Stimulated activated CD4-positive, alpha-beta T cell treated with anti-CD3 and anti-CD28 coated beads, Interleukin-15, amount 100 ng/mL, for 1 hour (primary cell): ENCODE measurements around the gene GBE1.

Source experiments
- DNase-seq, 2 donors: peaks; one replicate each; pipeline ENCODE4 v3.0.0-alpha.2; 2020; ENCODE audit warnings: low read depth in 1 of 2, low spot score in 1 of 2

The GBE1 gene

DNA sequence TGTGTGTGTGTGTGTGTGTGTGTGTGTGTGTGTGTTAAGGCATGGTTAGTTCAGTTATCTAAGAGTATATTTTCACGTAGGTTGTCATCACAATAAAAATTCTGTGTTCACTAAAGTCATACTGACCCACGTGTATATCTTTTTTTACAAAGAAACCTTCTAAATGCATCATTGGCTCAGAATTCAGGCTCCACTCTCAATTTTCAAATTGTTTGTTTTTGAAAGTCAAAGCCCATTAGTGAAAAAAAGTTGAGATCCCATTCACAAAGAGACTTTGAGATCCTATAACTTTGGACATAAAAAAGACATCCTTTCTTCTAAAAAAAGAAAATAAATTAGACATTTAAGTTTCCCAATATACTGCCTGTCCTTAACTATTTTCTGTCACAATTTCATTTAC lies 59.3 kb downstream of the GBE1 start:
- no peak for DNase-seq

DNA sequence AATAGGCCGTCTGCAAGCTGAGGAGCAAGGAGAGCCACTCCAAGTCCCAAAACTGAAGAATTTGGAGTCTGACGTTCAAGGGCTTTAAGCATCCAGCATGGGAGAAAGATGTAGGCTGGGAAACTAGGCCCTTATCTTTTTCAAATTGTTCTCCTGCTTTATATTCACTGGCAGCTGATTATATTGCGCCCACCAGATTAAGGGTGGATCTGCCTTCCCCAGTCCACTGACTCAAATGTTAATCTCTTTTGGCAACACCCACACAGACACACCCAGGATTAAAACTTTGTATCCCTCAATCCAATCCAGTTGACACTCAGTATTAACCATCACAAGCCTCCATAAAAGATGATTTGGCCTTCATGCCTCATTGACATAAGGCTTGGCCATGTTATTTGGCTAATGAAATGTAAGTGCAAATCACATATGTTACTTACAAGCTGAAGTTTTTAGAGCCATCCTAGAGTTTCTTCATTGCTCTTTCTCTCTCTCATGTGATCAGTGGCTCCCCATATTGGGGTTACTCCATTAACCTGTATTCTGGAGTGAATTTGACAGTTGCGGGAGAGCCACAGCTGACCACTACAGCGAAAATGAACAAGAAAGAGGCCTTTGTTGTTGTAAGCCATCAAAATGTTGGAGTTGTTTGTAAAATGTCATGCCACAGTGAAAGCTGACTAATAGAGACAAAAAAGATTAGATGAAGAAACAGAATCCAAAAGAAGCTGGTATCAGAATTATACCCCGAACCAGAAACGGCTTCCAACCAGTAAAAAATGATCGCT lies 61.7 kb downstream of the GBE1 start:
- no peak for DNase-seq

- DNase-seq, result no peak
These were observed 65.4 kb downstream of the GBE1 start for GRCh38 chr3:81696090-81696489.

DNA sequence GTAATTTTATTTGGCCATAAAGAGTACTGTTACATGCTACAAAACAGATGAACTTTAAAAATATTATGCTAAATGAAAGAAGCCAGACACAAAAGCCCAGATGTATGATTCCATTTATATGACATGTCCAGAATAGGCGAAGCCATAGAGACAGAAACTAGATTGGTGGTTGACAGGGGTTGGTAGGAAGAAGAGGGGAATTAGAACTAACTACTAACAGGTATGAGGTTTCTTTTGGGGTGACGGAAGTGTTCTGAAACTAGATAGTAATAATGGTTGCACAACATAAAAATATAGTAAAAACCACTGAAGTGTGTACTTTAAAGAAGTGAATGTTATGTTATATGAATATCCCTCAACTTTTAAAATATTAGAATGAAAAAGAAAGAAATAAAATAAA lies 66.1 kb downstream of the GBE1 start:
- no peak for DNase-seq

DNA sequence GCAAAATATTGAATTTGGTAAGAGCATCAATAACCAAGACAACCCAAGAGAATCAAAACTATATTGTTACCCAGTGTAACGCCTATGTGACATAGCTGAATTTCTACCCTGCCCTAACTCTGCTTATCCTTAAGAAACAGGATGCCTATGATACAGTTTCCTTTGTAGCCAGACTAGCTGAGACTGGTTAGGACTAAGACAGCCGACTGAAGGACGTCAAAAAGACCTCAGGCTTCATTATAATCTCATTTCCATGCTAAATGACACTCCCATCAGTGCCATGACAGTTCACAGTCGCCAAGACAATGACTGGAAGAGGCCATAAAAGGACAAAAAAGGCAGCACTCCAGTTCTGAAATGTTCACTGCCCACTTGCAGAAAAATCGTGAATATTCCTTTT lies 66.8 kb downstream of the GBE1 start:
- DNase-seq, result no peak

GRCh38 chr3:81692766-81693165 lies 68.7 kb downstream of the GBE1 start:
- DNase-seq, result no peak

DNA sequence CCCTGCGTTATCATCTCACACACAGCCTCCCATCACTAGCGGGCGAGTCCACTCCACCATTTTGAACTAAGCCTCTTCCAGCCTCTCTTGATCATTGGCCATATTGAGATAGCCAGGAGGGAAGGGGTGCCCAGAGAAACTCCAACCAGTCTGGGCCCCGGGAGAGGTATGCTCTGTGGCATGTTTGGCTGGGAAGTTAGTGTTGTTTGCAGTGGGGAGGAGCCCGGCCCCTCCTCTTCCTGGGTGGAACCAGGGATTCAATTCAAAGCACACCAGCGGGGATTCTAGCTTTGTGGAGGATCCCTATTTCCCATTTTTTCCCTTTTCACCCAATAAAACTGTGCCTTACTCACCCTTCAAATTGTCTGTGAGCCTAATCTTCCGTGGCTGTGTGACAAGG lies 71.8 kb downstream of the GBE1 start:
- no peak for DNase-seq

DNA sequence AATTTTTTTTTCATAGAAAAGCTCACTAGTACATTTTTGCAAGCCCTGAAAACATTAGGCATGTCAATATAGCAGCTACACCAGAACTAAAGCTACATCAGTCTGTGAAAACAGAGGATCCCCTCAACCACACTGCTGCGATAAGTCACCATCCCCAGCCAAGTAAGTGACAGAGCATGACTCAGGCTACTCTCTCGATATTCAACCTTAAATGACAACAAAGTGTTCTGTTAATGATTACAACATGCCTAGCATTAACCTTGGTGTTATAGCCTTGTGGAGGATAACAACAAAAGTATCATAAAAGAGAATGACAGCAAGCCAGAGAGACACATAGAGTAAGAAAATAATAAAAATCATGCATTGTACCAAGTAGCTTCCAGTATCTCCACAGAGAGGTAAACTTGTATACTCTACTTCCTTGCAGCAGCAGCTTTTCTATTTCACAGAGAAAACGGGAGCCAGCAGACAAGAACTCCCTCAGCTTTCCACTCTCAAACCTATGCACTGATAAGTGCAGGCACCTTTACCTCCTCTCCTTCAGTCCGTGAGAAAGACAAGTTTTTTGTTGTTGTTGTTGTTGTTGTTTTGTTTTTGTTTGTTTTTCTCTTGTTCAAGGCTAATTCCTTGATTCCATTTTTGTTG lies 76.6 kb downstream of the GBE1 start:
- DNase-seq, result no peak

DNA sequence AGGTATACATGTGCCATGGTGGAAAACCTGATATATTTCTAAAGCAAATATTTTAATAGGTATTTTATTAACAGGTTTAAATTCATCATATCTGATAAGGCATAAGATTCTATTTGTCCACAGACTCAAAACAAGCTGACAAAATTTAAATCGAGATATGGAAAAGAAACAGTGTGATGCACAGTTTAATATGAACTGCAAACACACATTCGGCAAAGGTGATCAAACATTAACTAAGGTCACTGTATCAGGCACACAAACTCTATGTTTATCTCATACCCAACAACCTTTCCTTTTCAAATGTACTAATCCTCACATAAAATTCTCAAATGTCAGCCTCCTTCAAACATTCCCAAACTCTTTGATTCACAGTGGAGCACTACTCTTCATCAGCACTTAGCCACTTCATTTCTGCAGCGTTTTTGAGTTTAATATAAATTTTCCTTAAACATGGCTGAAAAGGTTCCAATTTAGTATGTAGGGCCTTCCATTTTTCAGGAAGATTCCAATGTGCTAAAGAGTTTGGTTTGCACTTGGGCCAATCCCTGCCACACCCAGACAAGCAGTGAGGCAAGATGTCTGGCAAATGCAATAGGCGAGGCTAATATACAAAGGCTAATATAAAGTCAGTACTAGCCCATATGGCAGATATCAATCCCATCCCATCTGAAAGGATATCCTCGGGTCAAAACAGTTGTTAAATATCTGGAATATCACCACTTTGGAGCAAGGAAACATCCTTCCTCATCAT lies 84.6 kb downstream of the GBE1 start:
- DNase-seq, result no peak

- no peak for DNase-seq
These were observed 86.8 kb downstream of the GBE1 start for GRCh38 chr3:81674690-81675089.

GRCh38 chr3:81668283-81668682 lies 93.2 kb downstream of the GBE1 start:
- no peak for DNase-seq

- DNase-seq, result no peak
These were observed 94.8 kb downstream of the GBE1 start for GRCh38 chr3:81666502-81667121.

GRCh38 chr3:81663114-81663513 lies 98.3 kb downstream of the GBE1 start:
- no peak for DNase-seq

DNA sequence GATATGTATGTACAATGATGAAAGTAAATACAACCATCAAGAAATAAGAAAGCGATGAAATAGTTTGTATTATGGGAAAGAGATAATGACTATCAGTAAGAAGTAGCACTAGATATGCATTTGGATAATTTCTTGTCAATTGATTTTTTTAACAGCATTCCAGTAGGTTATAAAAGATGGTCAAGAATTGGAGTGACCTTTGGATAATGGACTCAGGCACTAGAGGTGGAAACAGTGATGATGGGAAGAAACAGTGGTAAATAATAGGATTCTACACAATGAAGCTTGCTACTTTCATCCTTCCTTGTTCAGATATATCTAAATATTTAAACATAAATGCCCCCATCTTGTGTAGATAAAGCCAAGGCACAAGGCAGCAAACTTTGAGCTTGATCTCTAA lies 101.4 kb downstream of the GBE1 start:
- no peak for DNase-seq

- DNase-seq, result no peak
These were observed 103.0 kb downstream of the GBE1 start for GRCh38 chr3:81658322-81658997.

GRCh38 chr3:81651139-81651538 lies 110.3 kb downstream of the GBE1 start:
- DNase-seq, result no peak

- no peak for DNase-seq
These were observed 111.3 kb downstream of the GBE1 start for GRCh38 chr3:81650187-81650586.

GRCh38 chr3:81645248-81645647 lies 116.2 kb downstream of the GBE1 start:
- DNase-seq, result no peak

DNA sequence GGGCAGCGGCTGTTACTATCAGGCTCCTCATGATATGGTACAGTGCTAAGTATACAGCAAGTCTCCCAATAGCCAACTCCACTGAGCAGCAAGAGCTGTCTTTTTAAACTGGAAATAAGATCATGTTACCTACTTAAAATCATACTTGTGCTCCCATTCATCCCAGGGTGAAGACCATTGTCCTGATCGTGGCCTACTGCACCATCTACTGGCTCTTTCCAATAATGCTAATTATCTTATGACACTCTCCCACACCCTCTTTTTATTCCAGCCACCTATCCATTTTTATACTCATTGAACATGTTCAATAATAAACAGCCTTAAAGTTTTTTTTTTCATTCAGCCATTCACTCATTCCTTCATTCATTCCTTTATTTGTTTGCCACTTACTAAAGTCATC lies 117.7 kb downstream of the GBE1 start:
- no peak for DNase-seq

DNA sequence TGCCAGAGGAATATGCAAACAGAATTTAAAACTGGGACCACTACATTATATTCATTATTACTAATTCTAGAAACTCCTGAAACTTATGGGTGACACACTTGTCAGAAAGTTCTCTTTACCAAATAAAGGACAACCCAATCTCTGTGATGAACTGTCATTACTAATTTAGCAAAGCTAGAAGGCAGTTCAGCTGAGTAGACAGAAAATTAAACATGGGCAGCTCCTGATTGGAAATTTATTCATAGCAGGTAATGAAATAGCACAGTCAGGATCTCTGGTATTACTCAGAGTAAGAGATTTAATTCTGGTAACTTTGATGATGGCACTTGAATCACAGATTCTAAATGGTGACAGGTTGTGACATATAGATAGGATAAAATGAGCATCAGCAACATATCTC lies 123.0 kb downstream of the GBE1 start:
- DNase-seq, result no peak

- DNase-seq, result no peak
These were observed 128.8 kb downstream of the GBE1 start for GRCh38 chr3:81632659-81633058.
